ENCODE data around the gene GPER1. TPM values are rescaled to one million over a fixed set of nuclear protein-coding genes. Genes with fewer than 3 reads are reported as not detected.

GPER1 gene
- total RNA-seq, 1 donor from 2014 or later: 1.2 TPM

DNA sequence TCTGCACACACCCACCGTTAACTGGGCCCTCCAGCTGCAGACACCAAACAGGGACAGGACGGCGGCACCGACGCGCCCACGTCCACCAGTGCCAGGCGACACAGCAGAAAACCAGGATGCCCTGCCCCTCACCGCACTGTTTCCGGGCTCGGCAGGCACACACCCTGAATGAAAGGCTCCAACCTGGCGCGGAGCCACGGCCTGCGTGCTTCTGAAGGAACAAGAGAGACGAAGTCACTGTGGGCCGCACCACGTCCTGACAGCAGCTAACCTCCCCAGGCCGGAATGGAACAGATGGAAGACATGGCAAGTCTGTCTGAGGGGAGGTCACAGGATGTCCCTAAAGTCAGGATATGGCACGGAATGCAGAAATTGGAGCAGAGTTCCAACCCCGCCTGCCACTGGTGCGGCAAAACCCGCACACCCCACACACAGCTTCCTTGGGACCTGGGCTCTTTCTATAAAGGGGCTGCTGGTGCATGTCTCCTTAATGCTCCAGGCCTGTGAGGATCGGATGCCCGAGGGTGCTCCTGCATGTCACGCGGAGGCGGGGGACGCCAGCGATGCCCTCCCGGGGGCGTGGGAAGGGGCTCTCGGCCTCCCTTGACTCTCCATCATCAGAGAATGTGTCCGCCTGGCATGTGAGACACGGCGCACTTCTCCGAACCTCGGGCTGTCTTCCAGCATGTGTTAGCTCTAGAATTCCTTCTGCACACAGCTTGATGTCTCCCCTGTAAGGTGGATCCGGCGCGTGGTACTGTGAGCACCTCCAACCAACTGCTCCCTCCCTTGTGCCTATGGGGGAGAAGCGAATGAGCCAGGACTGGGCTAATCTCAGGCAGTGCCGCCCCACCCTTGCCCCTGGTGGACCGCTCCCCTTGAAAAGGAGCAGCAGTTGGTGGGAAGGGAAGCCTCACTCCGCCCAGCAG lies 3.9 kb upstream of the GPER1 start:
- no peaks in the 10 kb centered on the region for H3K9me3 Mint-ChIP-seq
- Histone ChIP-seq H4K20me1 (ENCODE audit: low read depth) (peaks cover 27% of the 10 kb centered on the region), H3K27ac (no peak overlapping the region), H3K4me3 (no peak overlapping the region), H3K4me1 (peaks cover 16% of the 10 kb centered on the region), H3K9me3 (ENCODE audit: low read depth) (no peaks in the 10 kb centered on the region), H2AFZ (replicated peaks) (no peak overlapping the region), H3K4me2 (no peak overlapping the region), H3F3A (ENCODE audit: low read depth) (peaks cover 5% of the 10 kb centered on the region), H3K9ac (no peak overlapping the region), H3K27me3 (no peaks in the 10 kb centered on the region), H3K36me3 (no peaks in the 10 kb centered on the region), H3K79me2 (ENCODE audit: low read depth) (peaks cover 9% of the 10 kb centered on the region)
- peaks cover 2% of the 10 kb centered on the region for H3K36me3 Mint-ChIP-seq
- no peak for DNase-seq (ENCODE audit: low spot score)
- no peak overlapping the region for H3K27ac Mint-ChIP-seq
- H3K27me3 Mint-ChIP-seq (ENCODE audit: insufficient read depth, low read depth): no peaks in the 10 kb centered on the region
- peak overlapping the region; percentile 15 for H3K4me3 Mint-ChIP-seq
- TF ChIP-seq, protein P1, sequence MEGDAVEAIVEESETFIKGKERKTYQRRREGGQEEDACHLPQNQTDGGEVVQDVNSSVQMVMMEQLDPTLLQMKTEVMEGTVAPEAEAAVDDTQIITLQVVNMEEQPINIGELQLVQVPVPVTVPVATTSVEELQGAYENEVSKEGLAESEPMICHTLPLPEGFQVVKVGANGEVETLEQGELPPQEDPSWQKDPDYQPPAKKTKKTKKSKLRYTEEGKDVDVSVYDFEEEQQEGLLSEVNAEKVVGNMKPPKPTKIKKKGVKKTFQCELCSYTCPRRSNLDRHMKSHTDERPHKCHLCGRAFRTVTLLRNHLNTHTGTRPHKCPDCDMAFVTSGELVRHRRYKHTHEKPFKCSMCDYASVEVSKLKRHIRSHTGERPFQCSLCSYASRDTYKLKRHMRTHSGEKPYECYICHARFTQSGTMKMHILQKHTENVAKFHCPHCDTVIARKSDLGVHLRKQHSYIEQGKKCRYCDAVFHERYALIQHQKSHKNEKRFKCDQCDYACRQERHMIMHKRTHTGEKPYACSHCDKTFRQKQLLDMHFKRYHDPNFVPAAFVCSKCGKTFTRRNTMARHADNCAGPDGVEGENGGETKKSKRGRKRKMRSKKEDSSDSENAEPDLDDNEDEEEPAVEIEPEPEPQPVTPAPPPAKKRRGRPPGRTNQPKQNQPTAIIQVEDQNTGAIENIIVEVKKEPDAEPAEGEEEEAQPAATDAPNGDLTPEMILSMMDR (IDR thresholded peaks at IDR 0.05): no peak
- TF ChIP-seq EZH2phosphoT487 (IDR thresholded peaks at IDR 0.05) (no peak), EZH2 (IDR thresholded peaks at IDR 0.05) (no peak)
- H3K4me1 Mint-ChIP-seq: peaks cover 59% of the 10 kb centered on the region

DNA sequence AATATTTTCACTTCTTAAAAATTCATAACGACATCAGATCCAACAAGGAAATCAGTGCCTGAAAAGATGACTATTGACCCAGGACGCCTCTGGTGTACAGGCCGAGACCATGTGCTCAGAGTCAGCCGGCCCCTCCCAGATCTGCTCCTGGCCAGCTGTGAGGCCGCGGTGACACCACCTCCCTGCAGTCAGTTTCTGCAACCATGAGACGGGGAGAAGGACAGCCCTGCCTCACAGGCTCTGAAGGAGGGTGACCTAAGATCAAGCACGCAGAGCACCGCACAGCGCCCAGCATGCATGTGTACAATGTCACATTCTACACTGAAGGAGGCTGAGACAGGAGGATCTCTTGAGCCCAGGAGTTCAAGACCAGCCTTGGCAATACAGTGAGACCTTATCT lies 2.6 kb upstream of the GPER1 start:
- Histone ChIP-seq H3K4me2 (no peak overlapping the region), H3K36me3 (no peaks in the 10 kb centered on the region), H3K27ac (no peak overlapping the region), H2AFZ (replicated peaks) (no peak overlapping the region), H3K9ac (no peak overlapping the region), H3K79me2 (ENCODE audit: low read depth) (peaks cover 9% of the 10 kb centered on the region), H3K4me3 (no peak overlapping the region), H3K4me1 (peaks cover 16% of the 10 kb centered on the region), H3K27me3 (no peaks in the 10 kb centered on the region), H3K9me3 (ENCODE audit: low read depth) (no peaks in the 10 kb centered on the region), H4K20me1 (ENCODE audit: low read depth) (peaks cover 19% of the 10 kb centered on the region), H3F3A (ENCODE audit: low read depth) (peaks cover 5% of the 10 kb centered on the region)
- H3K4me3 Mint-ChIP-seq: no peak overlapping the region
- no peak for DNase-seq (ENCODE audit: low spot score)
- H3K4me1 Mint-ChIP-seq: peaks cover 52% of the 10 kb centered on the region
- no peaks in the 10 kb centered on the region for H3K9me3 Mint-ChIP-seq
- TF ChIP-seq EZH2phosphoT487 (IDR thresholded peaks at IDR 0.05) (no peak), EZH2 (IDR thresholded peaks at IDR 0.05) (no peak)
- TF ChIP-seq, protein P1 (IDR thresholded peaks at IDR 0.05): no peak
- peak overlapping the region; percentile 66 for H3K27ac Mint-ChIP-seq
- peaks cover 2% of the 10 kb centered on the region for H3K27me3 Mint-ChIP-seq (ENCODE audit: insufficient read depth, low read depth)
- peaks cover 2% of the 10 kb centered on the region for H3K36me3 Mint-ChIP-seq

DNA sequence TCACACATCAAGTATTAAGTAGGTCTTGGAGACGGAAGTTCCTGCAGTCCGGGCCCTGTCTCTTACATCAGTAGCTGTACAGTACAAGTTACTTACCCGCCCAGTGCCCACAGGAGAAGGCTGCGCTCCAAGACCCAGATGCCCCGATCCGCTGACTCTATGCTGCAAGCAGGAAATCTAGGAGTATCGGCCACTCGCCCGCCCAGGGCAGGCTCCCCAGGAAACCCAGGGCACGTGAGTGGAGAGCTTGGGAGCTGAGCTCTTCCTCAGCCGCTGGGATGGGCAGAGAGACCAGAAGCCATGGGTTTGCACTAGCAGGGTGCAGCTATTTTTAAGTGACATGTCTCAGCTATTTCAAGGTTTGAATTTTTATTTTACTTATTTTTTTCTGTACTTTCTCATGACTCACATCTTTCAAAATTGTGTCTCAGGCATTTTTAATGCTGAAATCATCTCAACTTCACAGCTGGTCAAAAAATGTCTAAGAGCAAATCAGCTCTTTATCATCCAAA lies 1.9 kb upstream of the GPER1 start:
- H3K4me3 Mint-ChIP-seq: no peak overlapping the region
- no peak overlapping the region for H3K4me2 ChIP-seq
- peaks cover 9% of the 10 kb centered on the region for H3K79me2 ChIP-seq (ENCODE audit: low read depth)
- TF ChIP-seq EZH2 (IDR thresholded peaks at IDR 0.05) (no peak), EZH2phosphoT487 (IDR thresholded peaks at IDR 0.05) (no peak)
- TF ChIP-seq, protein P1 (IDR thresholded peaks at IDR 0.05): no peak
- H3K27ac Mint-ChIP-seq: no peak overlapping the region
- no peak overlapping the region for H2AFZ ChIP-seq (replicated peaks)
- peaks cover 16% of the 10 kb centered on the region for H4K20me1 ChIP-seq (ENCODE audit: low read depth)
- peaks cover 2% of the 10 kb centered on the region for H3K27me3 Mint-ChIP-seq (ENCODE audit: insufficient read depth, low read depth)
- no peaks in the 10 kb centered on the region for H3K27me3 ChIP-seq
- H3K4me3 ChIP-seq: no peak overlapping the region
- no peak overlapping the region for H3K9ac ChIP-seq
- no peaks in the 10 kb centered on the region for H3K9me3 ChIP-seq (ENCODE audit: low read depth)
- H3K36me3 Mint-ChIP-seq: peaks cover 2% of the 10 kb centered on the region
- peaks cover 5% of the 10 kb centered on the region for H3F3A ChIP-seq (ENCODE audit: low read depth)
- H3K27ac ChIP-seq: no peak overlapping the region
- H3K4me1 Mint-ChIP-seq: peaks cover 50% of the 10 kb centered on the region
- no peak for DNase-seq (ENCODE audit: low spot score)
- H3K9me3 Mint-ChIP-seq: no peaks in the 10 kb centered on the region
- H3K36me3 ChIP-seq: no peaks in the 10 kb centered on the region
- H3K4me1 ChIP-seq: peaks cover 16% of the 10 kb centered on the region
